ENCODE measurements around the gene MTX3. TPM values are rescaled to one million over a fixed set of nuclear protein-coding genes. Genes with fewer than 3 reads are reported as not detected.
A peak's percentile ranks its signal among the peaks of the same experiment; 100 is the strongest.

Gene MTX3
- total RNA-seq, 1 donor from 2014 or later = 21.8 TPM

GRCh38 chr5:80034962-80035821 lies 44.1 kb upstream of the MTX3 start, which contains the start of gene THBS4:
Gene THBS4, plus strand, starts transcription at chr5:80035348. Its CDS starts 190 bp downstream, at chr5:80035538.
- Mint-ChIP-seq H3K36me3 (ENCODE audit: unreplicated experiment) (no peaks in the 10 kb centered on the region), H3K9me3 (ENCODE audit: unreplicated experiment) (no peaks in the 10 kb centered on the region), H3K4me3 (ENCODE audit: unreplicated experiment) (peak within 1 kb of the TSS; percentile 78), H3K4me1 (ENCODE audit: low read depth, unreplicated experiment) (peaks cover 8% of the 10 kb centered on the region), H3K27me3 (ENCODE audit: unreplicated experiment) (no peaks in the 10 kb centered on the region), H3K27ac (ENCODE audit: unreplicated experiment) (peak within 1 kb of the TSS; percentile 14)
- DNase-seq = peak; percentile 45
- TF ChIP-seq CTCF (IDR thresholded peaks at IDR 0.05; ENCODE audit: partially characterized antibody, unreplicated experiment) = no peak

DNA sequence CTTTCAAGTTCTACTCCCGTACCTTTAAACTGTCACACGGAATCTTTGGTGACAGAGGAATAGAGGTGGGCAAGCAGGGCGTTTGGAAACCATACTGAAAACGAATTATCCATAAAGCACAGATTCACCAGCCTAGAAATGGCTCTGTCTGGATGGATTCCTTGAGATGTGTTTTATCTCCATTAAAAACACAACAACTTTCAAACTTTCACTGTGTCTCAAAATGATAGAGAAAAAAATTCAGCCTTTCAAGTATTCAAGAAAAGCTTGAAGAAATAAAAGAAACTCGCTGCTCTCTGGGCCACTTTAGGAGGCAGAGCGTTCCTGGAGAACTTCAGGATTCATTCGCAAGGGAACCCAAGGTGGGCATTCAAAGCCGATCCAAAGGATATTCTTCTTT lies 43.5 kb upstream of the MTX3 start:
- Mint-ChIP-seq H3K4me1 (ENCODE audit: low read depth, unreplicated experiment) (peaks cover 4% of the 10 kb centered on the region), H3K27ac (ENCODE audit: unreplicated experiment) (no peak overlapping the region), H3K9me3 (ENCODE audit: unreplicated experiment) (no peaks in the 10 kb centered on the region), H3K27me3 (ENCODE audit: unreplicated experiment) (no peaks in the 10 kb centered on the region), H3K36me3 (ENCODE audit: unreplicated experiment) (no peaks in the 10 kb centered on the region), H3K4me3 (ENCODE audit: unreplicated experiment) (peak overlapping the region; percentile 78)
- DNase-seq = no peak
- TF ChIP-seq CTCF (IDR thresholded peaks at IDR 0.05; ENCODE audit: partially characterized antibody, unreplicated experiment) = no peak

DNA sequence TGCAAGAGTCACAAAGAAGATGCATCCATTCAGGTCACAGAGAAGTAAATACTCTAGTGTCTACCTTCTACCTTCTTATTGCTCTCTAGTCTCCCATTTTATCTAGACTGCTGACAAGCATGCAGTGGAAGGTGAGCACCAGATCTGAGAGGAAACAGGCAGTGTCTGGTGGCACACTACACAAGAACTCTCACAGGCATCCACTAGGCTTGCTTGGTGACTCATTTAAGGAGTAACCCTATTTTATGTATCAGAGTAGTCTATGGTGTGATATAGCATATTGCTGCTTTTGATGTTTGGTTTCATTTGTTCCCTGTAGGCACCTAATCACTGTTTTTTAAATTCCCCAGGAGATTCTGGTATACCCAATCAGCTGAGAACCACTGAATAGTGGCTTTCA lies 42.5 kb upstream of the MTX3 start:
- Mint-ChIP-seq H3K36me3 (ENCODE audit: unreplicated experiment) (no peaks in the 10 kb centered on the region), H3K9me3 (ENCODE audit: unreplicated experiment) (no peaks in the 10 kb centered on the region), H3K4me3 (ENCODE audit: unreplicated experiment) (no peak overlapping the region), H3K27me3 (ENCODE audit: unreplicated experiment) (no peaks in the 10 kb centered on the region), H3K4me1 (ENCODE audit: low read depth, unreplicated experiment) (peaks cover 3% of the 10 kb centered on the region), H3K27ac (ENCODE audit: unreplicated experiment) (no peak overlapping the region)
- no peak for DNase-seq
- no peak for TF ChIP-seq CTCF (IDR thresholded peaks at IDR 0.05; ENCODE audit: partially characterized antibody, unreplicated experiment)

- Mint-ChIP-seq H3K9me3 (ENCODE audit: unreplicated experiment) (no peaks in the 10 kb centered on the region), H3K27me3 (ENCODE audit: unreplicated experiment) (peaks cover 3% of the 10 kb centered on the region), H3K36me3 (ENCODE audit: unreplicated experiment) (no peaks in the 10 kb centered on the region), H3K4me1 (ENCODE audit: low read depth, unreplicated experiment) (no peaks in the 10 kb centered on the region), H3K27ac (ENCODE audit: unreplicated experiment) (no peak overlapping the region), H3K4me3 (ENCODE audit: unreplicated experiment) (no peak overlapping the region)
- DNase-seq = no peak
- no peak for TF ChIP-seq CTCF (IDR thresholded peaks at IDR 0.05; ENCODE audit: partially characterized antibody, unreplicated experiment)
Observed at GRCh38 chr5:80031109-80031508, 40.0 kb upstream of the MTX3 start.

GRCh38 chr5:80026841-80027240 lies 35.8 kb upstream of the MTX3 start:
- TF ChIP-seq CTCF (IDR thresholded peaks at IDR 0.05; ENCODE audit: partially characterized antibody, unreplicated experiment) = no peak
- H3K4me3 Mint-ChIP-seq (ENCODE audit: unreplicated experiment) = no peak overlapping the region
- H3K9me3 Mint-ChIP-seq (ENCODE audit: unreplicated experiment) = no peaks in the 10 kb centered on the region
- peaks cover 5% of the 10 kb centered on the region for H3K27me3 Mint-ChIP-seq (ENCODE audit: unreplicated experiment)
- no peaks in the 10 kb centered on the region for H3K4me1 Mint-ChIP-seq (ENCODE audit: low read depth, unreplicated experiment)
- H3K27ac Mint-ChIP-seq (ENCODE audit: unreplicated experiment) = no peak overlapping the region
- no peaks in the 10 kb centered on the region for H3K36me3 Mint-ChIP-seq (ENCODE audit: unreplicated experiment)
- no peak for DNase-seq
